HG02885 (cell line): ENCODE results near the gene UIMC1.

ENCODE experiments used
- ATAC-seq: cut with Tn5 transposase; IDR thresholded peaks from one replicate; pipeline ENCODE4 v1.9.1; 2021; ENCODE audit warnings: mild to moderate bottlenecking; ENCODE audit not compliant: unreplicated experiment, poor library complexity

UIMC1 gene

GRCh38 chr5:176906796-176907195 lies 99.8 kb downstream of the UIMC1 start:
- no peak for ATAC-seq

GRCh38 chr5:176906126-176906525 lies 100.5 kb downstream of the UIMC1 start:
- no peak for ATAC-seq

- ATAC-seq: no peak
Observed at GRCh38 chr5:176904276-176904675, 102.3 kb downstream of the UIMC1 start.

- no peak for ATAC-seq
Observed at GRCh38 chr5:176902911-176903664, 103.5 kb downstream of the UIMC1 start.

- ATAC-seq: no peak
Observed at GRCh38 chr5:176902102-176902814, 104.3 kb downstream of the UIMC1 start.

GRCh38 chr5:176901260-176902101 lies 105.1 kb downstream of the UIMC1 start:
- ATAC-seq: peak; percentile 56

- ATAC-seq: no peak
Observed at GRCh38 chr5:176900780-176901204, 105.8 kb downstream of the UIMC1 start.

- no peak for ATAC-seq
Observed at GRCh38 chr5:176899946-176900779, 106.4 kb downstream of the UIMC1 start.

GRCh38 chr5:176899296-176899891 lies 107.2 kb downstream of the UIMC1 start, which contains the start of gene HK3:
Gene HK3 (minus strand): TSS chr5:176899346. CDS start chr5:176896159, 3,187 bp downstream.
- no peak for ATAC-seq

- no peak for ATAC-seq
Observed at GRCh38 chr5:176897263-176897662, 109.3 kb downstream of the UIMC1 start.

GRCh38 chr5:176895831-176896230 lies 110.7 kb downstream of the UIMC1 start:
- no peak for ATAC-seq

GRCh38 chr5:176894298-176894697 lies 112.3 kb downstream of the UIMC1 start:
- ATAC-seq: no peak

GRCh38 chr5:176892663-176893062 lies 113.9 kb downstream of the UIMC1 start:
- ATAC-seq: no peak

GRCh38 chr5:176891331-176891958 lies 115.1 kb downstream of the UIMC1 start:
- ATAC-seq: no peak

GRCh38 chr5:176890455-176891330 lies 115.9 kb downstream of the UIMC1 start:
- ATAC-seq: no peak

GRCh38 chr5:176889321-176890280 lies 117.0 kb downstream of the UIMC1 start:
- no peak for ATAC-seq

- no peak for ATAC-seq
Observed at GRCh38 chr5:176888865-176889165, 117.8 kb downstream of the UIMC1 start.
